Measurements from ENCODE around the gene TSC22D2. TPM values are rescaled to one million over a fixed set of nuclear protein-coding genes. Genes with fewer than 3 reads are reported as not detected.

The TSC22D2 gene
- total RNA-seq, 1 experiment from 2014 or later: 26.5 TPM

DNA sequence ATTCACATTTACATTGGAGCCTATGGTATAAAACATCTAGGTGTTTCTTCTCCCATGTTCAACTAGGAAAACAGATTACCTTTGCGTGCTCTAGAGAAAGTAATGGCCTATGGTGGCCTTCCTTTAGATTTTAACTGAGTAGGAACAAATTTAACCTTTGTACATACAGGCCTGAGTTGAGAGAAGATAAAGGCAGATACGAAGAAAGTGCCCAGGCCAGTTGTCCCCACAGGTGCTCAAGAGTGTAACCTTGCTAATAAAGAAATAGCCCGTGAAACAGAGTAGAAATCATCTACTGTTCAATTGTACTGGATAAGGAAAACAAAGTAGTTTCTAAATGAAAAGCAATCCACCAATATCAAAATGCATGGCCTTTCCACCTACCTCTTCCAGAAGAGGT, 6.8 kb upstream of the TSC22D2 start:
- no peaks in the 10 kb centered on the region for H3K36me3 Mint-ChIP-seq (ENCODE audit: insufficient read depth in 1 of 3, low read depth in 3 of 3)
- Histone ChIP-seq H2AK5ac (ENCODE audit: insufficient read length, low read length) (no peak overlapping the region), H2AFZ (ENCODE audit: low read length) (no peak overlapping the region), H4K20me1 (ENCODE audit: control insufficient read depth, insufficient read depth, insufficient read length) (no peaks in the 10 kb centered on the region), H3K23me2 (ENCODE audit: insufficient read length, low read depth, low read length, poor library complexity, severe bottlenecking) (no peaks in the 10 kb centered on the region), H3K27ac (ENCODE audit: insufficient read length, low read depth, low read length) (no peak overlapping the region), H4K91ac (ENCODE audit: insufficient read length, low read depth, low read length) (no peak overlapping the region), H4K5ac (ENCODE audit: insufficient read length, low read depth, low read length) (no peak overlapping the region), H3K23ac (ENCODE audit: insufficient read length, low read depth, low read length) (no peak overlapping the region), H2BK120ac (ENCODE audit: low read depth, low read length, poor library complexity, severe bottlenecking) (no peak overlapping the region), H3T11ph (ENCODE audit: low read length) (no peak overlapping the region), H3K56ac (ENCODE audit: insufficient read length, low read depth, low read length) (no peak overlapping the region), H3K27me3 (ENCODE audit: insufficient read depth, low read length) (no peaks in the 10 kb centered on the region), H3K9me3 (ENCODE audit: control insufficient read depth, low read depth, low read length) (no peaks in the 10 kb centered on the region), H4K8ac (replicated peaks; ENCODE audit: insufficient read length, low read depth, low read length) (no peak overlapping the region), H2BK5ac (ENCODE audit: insufficient read length, low read length) (no peak overlapping the region), H3K4me2 (ENCODE audit: insufficient read depth, insufficient read length, low read length) (no peak overlapping the region), H2BK12ac (ENCODE audit: insufficient read length, low read depth, low read length) (no peak overlapping the region), H3K4ac (ENCODE audit: low read depth, low read length) (no peak overlapping the region), H3K18ac (ENCODE audit: insufficient read length, low read depth, low read length) (no peak overlapping the region), H2BK20ac (ENCODE audit: low read depth, low read length, poor library complexity, severe bottlenecking) (no peak overlapping the region), H3K14ac (ENCODE audit: insufficient read depth, low read length) (no peak overlapping the region), H3K79me1 (ENCODE audit: insufficient read depth, low read depth, low read length, poor library complexity, severe bottlenecking) (no peaks in the 10 kb centered on the region), H3K79me2 (ENCODE audit: insufficient read depth, low read length) (no peaks in the 10 kb centered on the region), H3K9ac (ENCODE audit: extremely low read depth, insufficient read length, low read length) (no peak overlapping the region), H2BK15ac (ENCODE audit: low read depth, low read length) (no peak overlapping the region), H3K4me1 (ENCODE audit: insufficient read depth, low read length) (no peaks in the 10 kb centered on the region; the same call in 1 of the 2 replicates)
- DNase-seq: no peak
- no peaks in the 10 kb centered on the region for H3K27me3 Mint-ChIP-seq (ENCODE audit: low read depth)
- H3K4me3 Mint-ChIP-seq: no peak overlapping the region
- no CpG with 5 or more reads among the region's 3 CpGs for WGBS (ENCODE audit: extremely low coverage, insufficient read length, low lambda C conversion rate)
- H3K4me1 Mint-ChIP-seq: peaks cover 11 to 13% of the 10 kb centered on the region in 2 experiments
- TF ChIP-seq, protein P1, sequence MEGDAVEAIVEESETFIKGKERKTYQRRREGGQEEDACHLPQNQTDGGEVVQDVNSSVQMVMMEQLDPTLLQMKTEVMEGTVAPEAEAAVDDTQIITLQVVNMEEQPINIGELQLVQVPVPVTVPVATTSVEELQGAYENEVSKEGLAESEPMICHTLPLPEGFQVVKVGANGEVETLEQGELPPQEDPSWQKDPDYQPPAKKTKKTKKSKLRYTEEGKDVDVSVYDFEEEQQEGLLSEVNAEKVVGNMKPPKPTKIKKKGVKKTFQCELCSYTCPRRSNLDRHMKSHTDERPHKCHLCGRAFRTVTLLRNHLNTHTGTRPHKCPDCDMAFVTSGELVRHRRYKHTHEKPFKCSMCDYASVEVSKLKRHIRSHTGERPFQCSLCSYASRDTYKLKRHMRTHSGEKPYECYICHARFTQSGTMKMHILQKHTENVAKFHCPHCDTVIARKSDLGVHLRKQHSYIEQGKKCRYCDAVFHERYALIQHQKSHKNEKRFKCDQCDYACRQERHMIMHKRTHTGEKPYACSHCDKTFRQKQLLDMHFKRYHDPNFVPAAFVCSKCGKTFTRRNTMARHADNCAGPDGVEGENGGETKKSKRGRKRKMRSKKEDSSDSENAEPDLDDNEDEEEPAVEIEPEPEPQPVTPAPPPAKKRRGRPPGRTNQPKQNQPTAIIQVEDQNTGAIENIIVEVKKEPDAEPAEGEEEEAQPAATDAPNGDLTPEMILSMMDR (conservative IDR thresholded peaks at IDR 0.05): no peak
- H3K9me3 Mint-ChIP-seq: no peaks in the 10 kb centered on the region; a peak in 1 of 5 replicates
- H3K27ac Mint-ChIP-seq: peak overlapping the region in 2 of 3 experiments; percentile 37 to 73; a peak in 3 of 7 replicates

Measured in H9 (cell line).